ENCODE results near the gene FAM171A1. TPM values are rescaled to one million over a fixed set of nuclear protein-coding genes. Genes with fewer than 3 reads are reported as not detected.

FAM171A1 gene
- polyA plus RNA-seq, 1 of the 3 experiments (the other 2 are of a cell fraction), result 26.3 TPM

DNA sequence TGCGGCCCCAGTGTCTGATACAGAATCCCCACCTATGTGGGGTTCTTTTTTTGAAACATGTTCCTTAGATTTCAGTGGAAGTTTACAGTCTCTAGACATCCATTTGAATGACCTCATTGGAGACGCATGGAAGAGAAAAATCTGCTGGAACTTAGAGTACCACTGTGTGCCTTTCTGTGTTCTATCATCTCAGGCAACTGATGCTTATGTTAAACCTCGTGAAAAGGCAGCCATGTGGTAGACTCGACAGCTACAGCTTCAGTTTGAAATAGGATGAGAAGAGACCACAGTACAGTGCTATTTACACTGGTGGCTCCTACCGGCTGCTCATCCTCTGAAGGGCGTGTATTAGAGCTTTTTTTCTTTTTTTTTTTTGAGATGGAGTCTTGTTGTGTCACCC lies 74.4 kb downstream of the FAM171A1 start:
- Histone ChIP-seq H3K9ac (no peak overlapping the region), H3F3A (replicated peaks; ENCODE audit: insufficient read depth) (peaks cover 7% of the 10 kb centered on the region), H3K4me2 (no peak overlapping the region), H3K4me1 (ENCODE audit: control insufficient read depth in 1 of 2, insufficient read depth in 2 of 2, low read depth in 1 of 2, low read length in 1 of 2) (peaks cover 10 to 19% of the 10 kb centered on the region in 2 experiments; a peak in 3 of 4 replicates), H4K20me1 (ENCODE audit: insufficient read depth) (no peaks in the 10 kb centered on the region), H3K79me2 (ENCODE audit: insufficient read depth) (no peaks in the 10 kb centered on the region; the same call in 1 of the 2 replicates), H3K27me3 (ENCODE audit: insufficient read depth) (no peaks in the 10 kb centered on the region), H3K9me2 (no peaks in the 10 kb centered on the region), H3K9me3 (no peaks in the 10 kb centered on the region), H3K27ac (ENCODE audit: low read depth in 2 of 2, low read length in 1 of 2) (no peak overlapping the region), H3K4me3 (ENCODE audit: low read depth in 2 of 2, low read length in 1 of 2) (no peak overlapping the region), H2AFZ (ENCODE audit: low read depth) (no peak overlapping the region), H3K36me3 (replicated peaks in 1 of 2; ENCODE audit: control insufficient read depth in 1 of 2, insufficient read depth in 2 of 2, low read length in 1 of 2) (no peaks in the 10 kb centered on the region)
- no peak for TF ChIP-seq POLR2AphosphoS5 (IDR thresholded peaks at IDR 0.05; ENCODE audit: low read depth, low read length)
- TF ChIP-seq, protein P1, sequence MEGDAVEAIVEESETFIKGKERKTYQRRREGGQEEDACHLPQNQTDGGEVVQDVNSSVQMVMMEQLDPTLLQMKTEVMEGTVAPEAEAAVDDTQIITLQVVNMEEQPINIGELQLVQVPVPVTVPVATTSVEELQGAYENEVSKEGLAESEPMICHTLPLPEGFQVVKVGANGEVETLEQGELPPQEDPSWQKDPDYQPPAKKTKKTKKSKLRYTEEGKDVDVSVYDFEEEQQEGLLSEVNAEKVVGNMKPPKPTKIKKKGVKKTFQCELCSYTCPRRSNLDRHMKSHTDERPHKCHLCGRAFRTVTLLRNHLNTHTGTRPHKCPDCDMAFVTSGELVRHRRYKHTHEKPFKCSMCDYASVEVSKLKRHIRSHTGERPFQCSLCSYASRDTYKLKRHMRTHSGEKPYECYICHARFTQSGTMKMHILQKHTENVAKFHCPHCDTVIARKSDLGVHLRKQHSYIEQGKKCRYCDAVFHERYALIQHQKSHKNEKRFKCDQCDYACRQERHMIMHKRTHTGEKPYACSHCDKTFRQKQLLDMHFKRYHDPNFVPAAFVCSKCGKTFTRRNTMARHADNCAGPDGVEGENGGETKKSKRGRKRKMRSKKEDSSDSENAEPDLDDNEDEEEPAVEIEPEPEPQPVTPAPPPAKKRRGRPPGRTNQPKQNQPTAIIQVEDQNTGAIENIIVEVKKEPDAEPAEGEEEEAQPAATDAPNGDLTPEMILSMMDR (IDR thresholded peaks at IDR 0.05), result no peak
- no peak for TF ChIP-seq TEAD4 (IDR thresholded peaks at IDR 0.05; ENCODE audit: borderline replicate concordance, insufficient read depth)
- no peak for TF ChIP-seq EP300 (IDR thresholded peaks at IDR 0.05; ENCODE audit: borderline replicate concordance in 1 of 2, low read depth in 1 of 2, low read length in 1 of 2)
- TF ChIP-seq FOSL2 (IDR thresholded peaks at IDR 0.05; ENCODE audit: borderline replicate concordance, low read depth), result no peak
- TF ChIP-seq TCF12 (IDR thresholded peaks at IDR 0.05), result no peak
- no peak for TF ChIP-seq MEF2A (IDR thresholded peaks at IDR 0.05; ENCODE audit: borderline replicate concordance, low read depth)
- TF ChIP-seq RCOR1 (IDR thresholded peaks at IDR 0.05; ENCODE audit: low read length), result no peak
- no peak for TF ChIP-seq MXI1 (IDR thresholded peaks at IDR 0.05; ENCODE audit: low read depth, low read length)
- no peak for TF ChIP-seq JUND (IDR thresholded peaks at IDR 0.05)
- ChIA-PET CTCF (interaction anchor here (1.0 kb wide), 1 partner anchor 11 kb away, joined by 3 read pairs; no protein-coding TSS in a partner anchor), POLR2A (no interaction called here)
- DNase-seq, result no peak
- WGBS (ENCODE audit: low lambda C conversion rate), result 82% methylated on average over 6 of the region's 6 CpGs

DNA sequence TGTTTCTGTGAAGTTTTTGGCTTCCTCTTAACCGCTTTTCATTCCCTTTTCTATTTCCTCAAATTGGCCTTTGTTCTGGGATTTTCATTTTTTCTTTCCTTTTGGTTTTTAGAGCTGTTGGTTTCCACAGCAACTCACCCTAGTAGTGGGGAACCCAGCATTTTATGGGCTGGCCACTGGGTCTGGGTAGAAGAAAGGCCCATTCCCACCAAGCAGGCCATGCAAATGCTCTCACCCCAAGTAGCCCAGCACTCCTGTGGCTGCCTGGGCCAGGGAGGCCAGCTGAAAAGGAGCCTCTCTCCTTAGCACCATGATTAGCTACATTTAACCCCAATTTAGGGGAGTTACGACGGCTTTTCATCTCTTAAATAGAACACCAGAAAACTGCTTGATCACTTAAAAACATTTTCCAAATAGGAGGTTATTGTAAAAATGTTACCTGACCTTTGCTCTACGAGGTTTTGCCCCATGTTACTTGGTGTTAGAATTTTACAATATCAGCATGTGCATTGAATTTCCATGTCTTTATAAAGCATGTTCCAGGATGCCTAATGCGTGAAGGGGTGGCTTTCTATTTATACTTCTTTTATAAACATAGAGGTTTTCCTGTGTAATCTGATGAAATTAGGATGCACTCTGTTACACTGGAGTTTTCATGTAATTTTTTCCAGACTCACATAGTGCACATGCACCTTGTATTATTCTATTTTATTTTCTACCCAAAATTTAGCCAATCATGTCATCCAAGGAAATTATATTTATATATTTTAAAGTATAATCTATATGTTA lies 75.4 kb downstream of the FAM171A1 start:
- 95% methylated on average over 5 of the region's 5 CpGs for WGBS (ENCODE audit: low lambda C conversion rate)
- Histone ChIP-seq H4K20me1 (ENCODE audit: insufficient read depth) (no peaks in the 10 kb centered on the region), H3K9ac (no peak overlapping the region), H3K4me1 (ENCODE audit: control insufficient read depth in 1 of 2, insufficient read depth in 2 of 2, low read depth in 1 of 2, low read length in 1 of 2) (peaks cover 10 to 19% of the 10 kb centered on the region in 2 experiments; a peak in 3 of 4 replicates), H3F3A (replicated peaks; ENCODE audit: insufficient read depth) (peaks cover 7% of the 10 kb centered on the region), H3K79me2 (ENCODE audit: insufficient read depth) (no peaks in the 10 kb centered on the region; the same call in 1 of the 2 replicates), H3K9me3 (no peaks in the 10 kb centered on the region), H3K27me3 (ENCODE audit: insufficient read depth) (no peaks in the 10 kb centered on the region), H2AFZ (ENCODE audit: low read depth) (no peak overlapping the region), H3K36me3 (replicated peaks in 1 of 2; ENCODE audit: control insufficient read depth in 1 of 2, insufficient read depth in 2 of 2, low read length in 1 of 2) (no peaks in the 10 kb centered on the region), H3K27ac (ENCODE audit: low read depth in 2 of 2, low read length in 1 of 2) (no peak overlapping the region), H3K4me2 (no peak overlapping the region), H3K4me3 (ENCODE audit: low read depth in 2 of 2, low read length in 1 of 2) (no peak overlapping the region), H3K9me2 (no peaks in the 10 kb centered on the region)
- ChIA-PET CTCF (interaction anchor here (1.0 kb wide), 1 partner anchor 10 kb away, joined by 3 read pairs; no protein-coding TSS in a partner anchor), POLR2A (no interaction called here)
- no peak for TF ChIP-seq NRF1 (IDR thresholded peaks at IDR 0.05; ENCODE audit: low read depth, low read length)
- TF ChIP-seq MXI1 (IDR thresholded peaks at IDR 0.05; ENCODE audit: low read depth, low read length), result no peak
- TF ChIP-seq TAF1 (IDR thresholded peaks at IDR 0.05; ENCODE audit: borderline replicate concordance, low read depth, low read length), result no peak
- no peak for TF ChIP-seq MEF2A (IDR thresholded peaks at IDR 0.05; ENCODE audit: borderline replicate concordance, low read depth)
- no peak for TF ChIP-seq SIN3A (IDR thresholded peaks at IDR 0.05; ENCODE audit: borderline replicate concordance, low read depth, low read length)
- TF ChIP-seq, protein P2, sequence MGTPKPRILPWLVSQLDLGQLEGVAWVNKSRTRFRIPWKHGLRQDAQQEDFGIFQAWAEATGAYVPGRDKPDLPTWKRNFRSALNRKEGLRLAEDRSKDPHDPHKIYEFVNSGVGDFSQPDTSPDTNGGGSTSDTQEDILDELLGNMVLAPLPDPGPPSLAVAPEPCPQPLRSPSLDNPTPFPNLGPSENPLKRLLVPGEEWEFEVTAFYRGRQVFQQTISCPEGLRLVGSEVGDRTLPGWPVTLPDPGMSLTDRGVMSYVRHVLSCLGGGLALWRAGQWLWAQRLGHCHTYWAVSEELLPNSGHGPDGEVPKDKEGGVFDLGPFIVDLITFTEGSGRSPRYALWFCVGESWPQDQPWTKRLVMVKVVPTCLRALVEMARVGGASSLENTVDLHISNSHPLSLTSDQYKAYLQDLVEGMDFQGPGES (IDR thresholded peaks at IDR 0.05; ENCODE audit: low read depth, low read length), result no peak
- no peak for TF ChIP-seq CHD2 (IDR thresholded peaks at IDR 0.05; ENCODE audit: low read length, partially characterized antibody)
- no peak for TF ChIP-seq YY1 (IDR thresholded peaks at IDR 0.05; ENCODE audit: low read depth)
- TF ChIP-seq, protein P3, sequence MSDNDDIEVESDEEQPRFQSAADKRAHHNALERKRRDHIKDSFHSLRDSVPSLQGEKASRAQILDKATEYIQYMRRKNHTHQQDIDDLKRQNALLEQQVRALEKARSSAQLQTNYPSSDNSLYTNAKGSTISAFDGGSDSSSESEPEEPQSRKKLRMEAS (IDR thresholded peaks at IDR 0.05; ENCODE audit: low read depth), result no peak
- no peak for TF ChIP-seq ELF1 (IDR thresholded peaks at IDR 0.05)
- no peak for DNase-seq
